ENCODE measurements around the gene ADGRG6.
"Not testable (repeated sequence)": the region's sequence is repeated elsewhere in the genome, so short reads cannot be mapped to it uniquely, and the experiment has no call there.

Gene ADGRG6

DNA sequence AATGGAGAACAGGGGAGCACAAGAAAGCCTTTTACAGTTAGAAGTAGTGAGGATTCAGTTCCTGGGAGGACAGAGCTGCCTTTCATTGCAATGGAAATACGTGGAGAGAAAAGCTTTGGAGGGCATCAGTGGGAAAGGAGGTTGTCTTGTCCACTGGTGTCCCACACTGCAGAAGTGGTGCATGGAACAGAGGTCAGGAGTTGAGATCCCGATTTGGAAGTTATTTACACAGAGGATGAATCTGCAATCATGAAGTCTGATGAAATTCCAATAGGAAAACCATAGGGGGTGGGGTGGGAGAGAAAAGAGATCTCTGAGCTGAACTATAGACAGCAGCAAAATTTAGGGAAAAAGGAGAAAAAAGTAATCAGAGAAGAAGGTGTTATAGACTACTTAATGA lies 33.6 kb downstream of the ADGRG6 start:
- no peak for FAIRE-seq

DNA sequence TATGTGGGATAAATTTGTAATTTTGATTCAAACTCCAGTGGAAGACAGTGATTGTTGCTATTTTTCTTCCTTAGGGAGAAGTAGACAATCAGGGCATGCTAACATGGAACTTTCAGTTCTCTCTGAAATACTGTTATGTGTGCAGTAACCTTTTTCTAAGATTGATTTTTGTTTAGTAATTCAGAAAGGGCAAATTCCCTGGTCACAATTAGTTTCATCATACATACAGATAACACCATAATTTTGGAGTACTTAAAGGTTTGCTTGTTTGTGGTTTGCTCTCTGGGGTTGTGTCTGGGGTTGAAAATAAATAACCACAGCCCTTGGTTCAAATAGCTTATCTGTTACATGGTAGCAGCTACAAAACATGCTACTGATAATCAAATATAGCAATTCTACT lies 34.4 kb downstream of the ADGRG6 start:
- DNase-seq (ENCODE audit: insufficient read length, low spot score) (no peak), FAIRE-seq (no peak)
- no peak for TF ChIP-seq POLR2A (IDR thresholded peaks at IDR 0.05; ENCODE audit: low read depth, low read length)

More for the DNA sequence above, 33.6 kb downstream of the ADGRG6 start:
- no peak for DNase-seq (ENCODE audit: insufficient read length, low spot score)
- TF ChIP-seq POLR2A (IDR thresholded peaks at IDR 0.05; ENCODE audit: low read depth, low read length), result no peak

DNA sequence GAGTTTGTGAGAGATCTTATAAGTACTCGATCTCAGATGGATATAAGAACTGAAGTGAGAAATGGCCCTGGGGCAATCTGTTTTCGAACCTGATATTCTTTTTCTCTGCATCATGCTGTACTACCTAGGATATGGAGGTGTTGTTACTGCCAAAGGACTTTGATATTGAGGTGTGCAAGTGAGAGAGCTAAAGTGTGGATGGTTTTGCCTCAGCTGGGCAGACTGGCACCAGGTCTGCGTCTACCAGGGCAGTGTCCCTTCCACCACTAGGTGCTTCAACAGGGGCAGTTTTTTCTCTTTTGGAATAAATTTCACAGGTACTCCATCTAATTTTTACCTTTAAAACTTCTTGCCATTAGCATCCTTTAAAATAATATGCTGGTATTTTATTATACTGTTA lies 35.0 kb downstream of the ADGRG6 start:
- no peak for TF ChIP-seq POLR2A (IDR thresholded peaks at IDR 0.05; ENCODE audit: low read depth, low read length)
- DNase-seq (ENCODE audit: insufficient read length, low spot score) (no peak), FAIRE-seq (no peak)

DNA sequence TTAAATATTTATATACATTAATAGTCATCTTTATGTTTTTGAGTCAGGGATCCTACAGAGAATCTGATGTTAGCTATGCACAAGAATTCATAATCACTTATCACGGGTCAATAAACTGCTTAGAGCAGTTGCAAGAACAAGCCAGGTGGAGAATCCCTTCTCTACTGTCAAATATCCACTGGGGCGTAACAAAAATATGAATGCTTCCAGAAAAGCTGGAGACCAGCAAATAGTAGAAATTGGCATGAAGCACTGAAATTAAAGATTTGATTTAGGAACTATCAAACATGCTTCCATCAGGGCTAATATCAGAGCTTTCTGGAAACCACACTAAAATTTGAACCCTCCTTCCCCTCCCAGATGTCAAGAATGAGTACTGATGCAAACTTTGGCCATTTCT lies 37.3 kb downstream of the ADGRG6 start:
- no peak for TF ChIP-seq POLR2A (IDR thresholded peaks at IDR 0.05; ENCODE audit: low read depth, low read length)
- no peak for FAIRE-seq
- DNase-seq (ENCODE audit: insufficient read length, low spot score), result no peak

DNA sequence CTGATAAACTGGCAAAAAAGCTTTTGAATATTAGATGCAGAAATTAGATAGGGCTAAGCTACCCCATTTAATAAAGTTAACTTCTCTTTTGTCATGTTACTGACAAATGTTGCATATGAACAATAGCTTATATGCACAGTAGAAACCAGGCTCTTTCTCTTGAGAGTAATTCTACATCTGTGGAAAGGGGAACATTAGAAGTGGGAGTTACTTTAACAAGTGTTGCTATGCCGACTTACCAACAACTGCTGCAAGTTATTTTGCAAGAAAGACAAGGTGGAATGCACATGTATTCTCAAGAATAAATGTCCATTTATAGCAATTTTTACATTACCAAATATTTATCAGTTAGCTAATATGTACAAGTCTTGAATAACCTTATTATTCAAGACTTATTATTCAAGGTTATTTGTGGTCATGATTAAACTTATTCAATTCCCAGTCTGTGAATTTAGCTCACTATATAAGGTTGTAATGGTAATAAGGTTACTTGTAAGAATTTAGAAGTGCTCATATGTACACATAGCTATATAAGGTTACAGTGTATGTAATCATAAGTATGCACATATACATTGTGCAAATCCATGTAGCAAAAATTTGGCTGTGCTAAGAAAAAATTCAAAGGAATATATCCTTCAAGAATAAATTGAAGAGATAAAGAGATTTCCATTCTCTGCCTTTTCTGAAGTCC lies 38.3 kb downstream of the ADGRG6 start:
- no peak for TF ChIP-seq POLR2A (IDR thresholded peaks at IDR 0.05; ENCODE audit: low read depth, low read length)

DNA sequence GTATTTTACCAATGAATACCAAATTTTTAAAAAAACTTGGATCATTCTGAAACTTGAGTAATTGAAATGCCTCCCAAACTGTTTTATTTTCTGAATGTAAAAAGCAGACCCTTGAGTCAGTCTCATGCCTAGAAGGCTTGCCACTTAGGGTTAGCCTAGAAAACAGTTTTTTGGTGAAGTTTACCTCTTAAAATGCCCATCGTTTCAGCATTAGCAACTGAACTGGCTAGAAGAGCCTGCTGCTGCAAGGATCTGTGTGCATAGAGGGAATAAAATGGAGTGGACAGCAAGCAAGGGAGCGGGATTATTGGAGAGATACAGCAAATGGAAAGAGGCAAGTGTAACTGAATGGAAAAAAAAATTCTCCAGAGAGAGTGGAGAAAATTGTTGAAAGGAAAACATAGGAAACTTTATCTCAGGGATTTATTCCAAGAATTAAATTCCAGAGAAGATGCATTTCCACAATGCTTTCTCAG lies 40.1 kb downstream of the ADGRG6 start:
- no peak for FAIRE-seq
- TF ChIP-seq POLR2A (IDR thresholded peaks at IDR 0.05; ENCODE audit: low read depth, low read length), result no peak
- no peak for DNase-seq (ENCODE audit: insufficient read length, low spot score)

More for the DNA sequence above, 38.3 kb downstream of the ADGRG6 start:
- FAIRE-seq, result no peak
- no peak for DNase-seq (ENCODE audit: insufficient read length, low spot score)

DNA sequence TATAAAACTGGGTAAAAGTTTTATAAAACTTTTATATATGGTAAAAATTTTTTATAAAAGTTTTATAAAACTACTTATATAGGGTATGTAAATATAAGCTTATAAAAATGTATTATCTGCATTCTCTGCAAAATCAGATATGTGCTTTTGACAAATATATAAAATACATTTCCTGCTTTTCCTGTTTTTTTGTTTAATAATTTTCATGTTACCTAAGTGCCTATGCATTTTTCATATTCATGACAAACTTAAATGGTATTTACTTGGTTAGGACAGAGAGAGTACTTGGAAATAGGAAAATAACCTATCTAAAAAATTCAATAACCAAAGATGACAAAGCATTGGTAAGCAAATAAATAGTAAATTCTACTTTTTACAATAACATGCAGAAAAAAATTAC lies 41.2 kb downstream of the ADGRG6 start:
- FAIRE-seq, result no peak
- TF ChIP-seq POLR2A (IDR thresholded peaks at IDR 0.05; ENCODE audit: low read depth, low read length), result no peak
- no peak for DNase-seq (ENCODE audit: insufficient read length, low spot score)

DNA sequence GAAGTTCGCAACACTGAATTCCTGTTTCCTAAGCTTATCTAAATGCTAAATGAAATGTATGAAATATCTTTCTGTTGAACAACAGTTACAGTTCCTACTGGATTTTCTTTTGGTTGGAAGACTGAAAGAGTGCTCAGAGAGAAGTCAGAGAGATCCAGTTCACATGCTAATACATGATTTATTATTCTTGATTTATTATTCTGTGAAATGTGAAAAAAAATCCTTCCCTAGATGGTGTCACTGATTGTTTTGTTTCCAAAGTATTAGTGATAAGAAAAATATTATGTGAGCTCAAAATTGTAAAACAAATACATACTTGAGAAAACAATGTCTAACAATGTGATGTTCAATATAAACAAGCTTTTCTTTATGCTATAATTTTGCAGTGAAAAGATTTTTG lies 42.1 kb downstream of the ADGRG6 start:
- TF ChIP-seq POLR2A (IDR thresholded peaks at IDR 0.05; ENCODE audit: low read depth, low read length), result no peak
- FAIRE-seq (no peak), DNase-seq (ENCODE audit: insufficient read length, low spot score) (no peak)

DNA sequence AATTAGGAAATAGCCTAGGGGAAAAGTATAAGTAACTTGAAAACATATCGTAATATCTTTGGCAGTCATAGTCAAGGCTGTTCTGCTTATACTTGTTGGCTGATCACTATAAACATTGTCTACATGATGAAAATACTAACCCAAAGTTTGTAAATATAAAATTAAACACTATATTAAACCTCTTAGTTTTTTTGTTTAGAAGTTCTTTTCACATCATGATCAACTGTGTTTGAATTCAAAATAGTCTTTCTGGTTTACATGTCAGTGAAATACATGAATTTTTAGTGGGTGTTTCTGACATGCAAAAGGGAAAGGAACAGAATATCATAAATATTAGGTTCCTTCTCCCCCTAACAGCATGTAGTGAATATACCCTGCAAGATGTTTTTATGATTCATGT lies 43.5 kb downstream of the ADGRG6 start:
- DNase-seq (ENCODE audit: insufficient read length, low spot score) (no peak), FAIRE-seq (no peak)
- no peak for TF ChIP-seq POLR2A (IDR thresholded peaks at IDR 0.05; ENCODE audit: low read depth, low read length)

DNA sequence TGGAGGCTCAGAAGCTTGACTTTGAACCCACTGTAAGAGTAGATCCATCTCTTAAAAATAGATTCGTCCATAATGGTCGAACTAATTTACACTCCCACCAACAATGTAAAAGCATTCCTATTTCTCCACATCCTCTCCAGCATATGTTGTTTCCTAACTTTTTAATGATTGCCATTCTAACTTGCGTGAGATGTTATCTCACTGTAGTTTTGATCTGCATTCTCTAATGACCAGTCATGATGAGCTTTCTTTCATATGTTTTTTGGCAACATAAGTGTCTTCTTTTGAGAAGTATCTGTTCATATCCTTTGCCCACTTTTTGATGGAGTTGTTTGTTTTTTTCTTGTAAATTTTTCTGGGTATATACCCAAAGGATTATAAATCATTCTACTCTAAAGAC lies 44.4 kb downstream of the ADGRG6 start:
- FAIRE-seq; DNase-seq (ENCODE audit: insufficient read length, low spot score): not testable (repeated sequence)

DNA sequence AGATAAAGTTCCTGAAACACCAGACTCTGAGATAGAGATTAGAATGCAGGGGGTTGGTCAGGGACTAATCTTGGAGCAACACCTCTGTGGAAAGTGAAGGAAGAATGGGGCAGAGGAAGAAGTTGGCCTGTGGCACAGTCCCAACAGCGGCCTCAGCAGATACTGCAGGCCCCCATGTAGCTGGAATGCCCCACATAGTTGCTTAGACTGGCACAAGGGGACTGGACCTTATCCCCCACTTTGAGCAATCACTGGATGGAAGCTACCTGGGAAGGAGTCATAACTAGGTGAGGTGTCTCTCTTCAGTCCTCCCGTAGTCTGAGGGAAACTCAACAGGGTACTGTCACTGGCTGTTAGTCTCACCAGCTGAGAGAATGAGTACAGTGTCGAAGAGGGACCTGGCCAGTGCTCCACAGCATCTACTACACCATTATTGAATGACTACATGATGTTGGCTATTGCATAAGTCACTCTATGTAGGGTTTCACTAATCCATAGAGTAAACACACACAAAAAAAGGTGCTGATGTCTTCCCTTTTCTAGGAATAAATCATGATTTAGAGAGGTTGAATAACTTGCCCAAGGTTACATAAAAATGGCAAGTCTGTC lies 47.5 kb downstream of the ADGRG6 start:
- TF ChIP-seq POLR2A (IDR thresholded peaks at IDR 0.05; ENCODE audit: low read depth, low read length), result no peak
- FAIRE-seq (no peak), DNase-seq (ENCODE audit: insufficient read length, low spot score) (no peak)

DNA sequence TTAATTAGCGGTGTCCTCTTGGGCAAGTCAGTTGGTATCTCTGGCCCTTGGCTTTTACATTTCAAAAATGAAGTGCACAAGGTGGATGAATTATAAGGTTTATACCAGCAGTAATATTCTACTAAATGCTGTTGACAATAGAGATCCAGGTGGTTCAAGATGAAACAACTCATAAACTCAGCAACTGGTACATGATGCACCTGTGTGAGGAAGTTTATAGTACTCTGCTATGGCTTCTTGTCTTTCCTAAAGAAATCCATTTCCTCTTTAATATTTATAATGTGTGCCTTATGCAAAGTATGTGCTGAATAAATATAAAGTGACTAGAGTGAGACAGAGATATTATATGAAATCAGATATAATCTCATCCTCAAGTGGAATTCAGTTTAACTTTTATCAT lies 48.5 kb downstream of the ADGRG6 start:
- FAIRE-seq, result no peak
- TF ChIP-seq POLR2A (IDR thresholded peaks at IDR 0.05; ENCODE audit: low read depth, low read length), result no peak
- no peak for DNase-seq (ENCODE audit: insufficient read length, low spot score)

DNA sequence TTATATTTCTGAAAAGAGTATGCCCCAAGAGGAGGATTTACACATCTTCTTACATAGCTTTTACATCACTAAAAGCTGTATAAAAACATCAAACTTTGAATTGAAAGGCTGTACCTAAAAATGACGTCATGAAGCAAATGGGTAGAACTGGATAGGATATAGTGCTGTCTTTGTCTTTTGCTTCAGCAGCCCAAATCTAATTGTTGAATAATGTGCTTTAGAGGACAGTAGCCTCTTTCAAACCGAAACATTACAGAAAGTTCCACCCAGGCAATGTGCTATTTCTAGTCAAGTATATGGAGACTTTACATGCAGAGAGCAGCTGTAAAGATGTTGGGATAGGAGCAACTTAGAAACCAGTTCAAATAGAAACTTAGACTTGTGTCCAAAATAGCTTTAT lies 51.9 kb downstream of the ADGRG6 start:
- no peak for TF ChIP-seq POLR2A (IDR thresholded peaks at IDR 0.05; ENCODE audit: low read depth, low read length)
- FAIRE-seq, result no peak

DNA sequence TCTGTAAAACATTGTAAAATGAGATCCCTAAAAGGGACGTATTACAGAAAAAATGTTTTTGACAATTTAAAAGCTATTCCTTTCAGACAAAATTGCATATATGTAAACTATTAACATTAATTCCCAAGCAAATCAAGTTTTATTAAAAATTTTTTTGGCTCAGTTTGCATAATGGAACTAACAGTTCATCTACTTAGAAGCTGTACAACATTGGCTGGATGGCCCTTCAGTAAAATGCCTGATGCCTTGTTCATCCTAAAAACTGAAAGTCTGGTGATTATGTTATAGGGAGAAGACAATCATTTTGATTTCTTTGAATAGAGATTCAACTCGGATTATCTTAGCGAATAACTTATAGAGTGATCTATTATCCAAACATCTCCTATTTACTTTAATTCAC lies 52.8 kb downstream of the ADGRG6 start:
- FAIRE-seq, result no peak
- DNase-seq (ENCODE audit: insufficient read length, low spot score), result no peak
- TF ChIP-seq POLR2A (IDR thresholded peaks at IDR 0.05; ENCODE audit: low read depth, low read length), result no peak

More for the DNA sequence above, 51.9 kb downstream of the ADGRG6 start:
- DNase-seq (ENCODE audit: insufficient read length, low spot score), result no peak

DNA sequence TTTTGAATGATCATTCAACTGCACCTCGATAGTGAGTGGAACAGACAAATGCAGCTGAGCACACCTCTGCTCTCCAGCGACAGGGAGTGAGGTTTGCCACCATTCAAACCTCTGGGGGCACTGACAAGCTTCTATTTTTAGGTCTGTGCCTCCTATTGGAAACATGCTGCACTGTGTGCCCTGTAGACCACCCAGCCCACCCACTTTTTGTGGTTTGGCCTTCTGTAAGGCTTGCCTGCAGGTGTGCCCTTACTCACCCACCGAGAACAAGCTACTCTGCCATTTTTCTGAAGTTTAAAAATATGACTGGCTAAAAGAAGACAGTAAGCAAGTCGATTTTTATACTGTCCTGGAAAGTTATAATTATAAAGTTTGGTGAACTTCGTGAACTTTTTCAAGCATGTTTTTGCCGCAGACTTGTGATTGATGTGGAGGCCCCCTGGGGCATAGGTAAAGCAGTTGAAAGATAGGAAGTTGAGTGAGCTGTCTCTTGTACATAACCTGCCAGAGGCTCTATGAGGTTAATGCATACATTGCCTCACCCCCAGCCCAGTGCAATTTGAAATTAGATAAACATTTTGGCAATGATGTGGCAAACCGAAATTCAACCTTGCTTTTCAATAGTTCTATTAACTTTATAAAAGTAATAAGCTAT lies 53.8 kb downstream of the ADGRG6 start:
- no peak for FAIRE-seq
- DNase-seq (ENCODE audit: insufficient read length, low spot score), result no peak
- TF ChIP-seq POLR2A (IDR thresholded peaks at IDR 0.05; ENCODE audit: low read depth, low read length), result no peak
